ENCODE data around the gene PNMT.

The PNMT gene

GRCh38 chr17:39633570-39634183, 34.6 kb upstream of the PNMT start:
- no peak for DNase-seq

GRCh38 chr17:39634384-39634871, 33.8 kb upstream of the PNMT start:
- DNase-seq: no peak

GRCh38 chr17:39635614-39636176, 32.6 kb upstream of the PNMT start:
- DNase-seq: no peak

- no peak for DNase-seq
These were observed 31.7 kb upstream of the PNMT start for GRCh38 chr17:39636587-39636926.

- DNase-seq: peak; percentile 90
These were observed 31.1 kb upstream of the PNMT start, which contains the start of gene STARD3 for GRCh38 chr17:39636927-39637736. Gene STARD3 (plus strand): TSS chr17:39637144. CDS start chr17:39653532, 16,388 bp downstream.

GRCh38 chr17:39638317-39638716, 29.9 kb upstream of the PNMT start:
- DNase-seq: no peak

- DNase-seq: no peak
These were observed 29.2 kb upstream of the PNMT start for GRCh38 chr17:39639043-39639442.

- no peak for DNase-seq
These were observed 28.4 kb upstream of the PNMT start for GRCh38 chr17:39639566-39640458.

- no peak for DNase-seq
These were observed 27.6 kb upstream of the PNMT start for GRCh38 chr17:39640591-39641031.

- no peak for DNase-seq
These were observed 27.2 kb upstream of the PNMT start for GRCh38 chr17:39641097-39641496.

GRCh38 chr17:39641883-39642282, 26.4 kb upstream of the PNMT start:
- DNase-seq: no peak

GRCh38 chr17:39642291-39643074, 25.8 kb upstream of the PNMT start:
- DNase-seq: no peak

- no peak for DNase-seq
These were observed 25.0 kb upstream of the PNMT start for GRCh38 chr17:39643271-39643670.

- no peak for DNase-seq
These were observed 21.0 kb upstream of the PNMT start for GRCh38 chr17:39647256-39647655.

- DNase-seq: no peak
These were observed 19.5 kb upstream of the PNMT start for GRCh38 chr17:39648616-39649366.

GRCh38 chr17:39650121-39650579, 18.1 kb upstream of the PNMT start:
- no peak for DNase-seq

GRCh38 chr17:39651923-39652586, 16.2 kb upstream of the PNMT start:
- DNase-seq: no peak

GRCh38 chr17:39652587-39653315, 15.5 kb upstream of the PNMT start:
- DNase-seq: no peak

- no peak for DNase-seq
These were observed 15.0 kb upstream of the PNMT start for GRCh38 chr17:39653316-39653661.

Measured in NCI-H510A (cell line).